ENCODE measurements around the gene CDH7. TPM values are rescaled to one million over a fixed set of nuclear protein-coding genes. Genes with fewer than 3 reads are reported as not detected.

CDH7 gene
- total RNA-seq, 1 donor: not detected

GRCh38 chr18:65762556-65762955 is 11.7 kb downstream of the CDH7 start:
- TF ChIP-seq, protein P1, sequence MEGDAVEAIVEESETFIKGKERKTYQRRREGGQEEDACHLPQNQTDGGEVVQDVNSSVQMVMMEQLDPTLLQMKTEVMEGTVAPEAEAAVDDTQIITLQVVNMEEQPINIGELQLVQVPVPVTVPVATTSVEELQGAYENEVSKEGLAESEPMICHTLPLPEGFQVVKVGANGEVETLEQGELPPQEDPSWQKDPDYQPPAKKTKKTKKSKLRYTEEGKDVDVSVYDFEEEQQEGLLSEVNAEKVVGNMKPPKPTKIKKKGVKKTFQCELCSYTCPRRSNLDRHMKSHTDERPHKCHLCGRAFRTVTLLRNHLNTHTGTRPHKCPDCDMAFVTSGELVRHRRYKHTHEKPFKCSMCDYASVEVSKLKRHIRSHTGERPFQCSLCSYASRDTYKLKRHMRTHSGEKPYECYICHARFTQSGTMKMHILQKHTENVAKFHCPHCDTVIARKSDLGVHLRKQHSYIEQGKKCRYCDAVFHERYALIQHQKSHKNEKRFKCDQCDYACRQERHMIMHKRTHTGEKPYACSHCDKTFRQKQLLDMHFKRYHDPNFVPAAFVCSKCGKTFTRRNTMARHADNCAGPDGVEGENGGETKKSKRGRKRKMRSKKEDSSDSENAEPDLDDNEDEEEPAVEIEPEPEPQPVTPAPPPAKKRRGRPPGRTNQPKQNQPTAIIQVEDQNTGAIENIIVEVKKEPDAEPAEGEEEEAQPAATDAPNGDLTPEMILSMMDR (IDR thresholded peaks at IDR 0.05; ENCODE audit: insufficient read depth, low read depth, low read length): no peak
- DNase-seq (ENCODE audit: low read depth): no peak
- no peak overlapping the region for H3K4me3 ChIP-seq (ENCODE audit: low read depth, low read length)

- no peak overlapping the region for H3K4me3 ChIP-seq (ENCODE audit: low read depth, low read length)
Measured at GRCh38 chr18:65767406-65767805, 16.6 kb downstream of the CDH7 start.

DNA sequence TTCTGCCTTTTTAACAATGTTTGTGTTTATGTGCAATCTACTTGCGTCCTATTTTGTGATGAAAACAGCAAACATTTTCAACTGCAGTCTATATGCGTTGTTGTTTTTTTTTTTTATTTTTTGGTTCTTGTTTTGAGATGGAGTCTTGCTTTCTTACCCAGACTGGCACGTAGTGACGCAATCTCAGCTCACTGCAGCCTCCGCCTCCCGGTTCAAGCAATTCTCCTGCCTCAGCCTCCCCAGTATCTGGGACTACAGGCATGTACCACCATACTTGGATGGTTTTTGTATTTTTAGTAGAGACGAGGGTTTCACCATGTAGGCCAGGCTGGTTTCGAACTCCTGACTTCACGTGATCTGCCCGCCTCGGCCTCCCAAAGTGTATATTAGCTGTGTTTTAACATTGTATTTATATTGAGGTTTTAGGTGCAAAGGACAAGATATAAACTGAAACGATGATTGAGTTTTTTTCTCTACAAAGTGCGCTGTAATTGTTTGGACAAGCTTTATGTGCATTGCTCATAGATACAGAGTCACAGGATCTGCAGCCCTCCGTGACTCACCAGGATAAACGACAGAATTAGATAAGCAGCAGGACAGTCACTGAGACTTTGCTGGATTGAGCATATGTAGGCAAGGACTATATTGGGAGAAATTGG is 17.4 kb downstream of the CDH7 start:
- TF ChIP-seq, protein P1 (IDR thresholded peaks at IDR 0.05; ENCODE audit: insufficient read depth, low read depth, low read length): no peak
- no peak overlapping the region for H3K4me3 ChIP-seq (ENCODE audit: low read depth, low read length)
- DNase-seq (ENCODE audit: low read depth): no peak

More at GRCh38 chr18:65767406-65767805, 16.6 kb downstream of the CDH7 start:
- DNase-seq (ENCODE audit: low read depth): no peak
- TF ChIP-seq, protein P1 (IDR thresholded peaks at IDR 0.05; ENCODE audit: insufficient read depth, low read depth, low read length): no peak

GRCh38 chr18:65769652-65770051 is 18.8 kb downstream of the CDH7 start:
- no peak overlapping the region for H3K4me3 ChIP-seq (ENCODE audit: low read depth, low read length)
- TF ChIP-seq, protein P1 (IDR thresholded peaks at IDR 0.05; ENCODE audit: insufficient read depth, low read depth, low read length): no peak
- DNase-seq (ENCODE audit: low read depth): no peak

- no peak overlapping the region for H3K4me3 ChIP-seq (ENCODE audit: low read depth, low read length)
- TF ChIP-seq, protein P1 (IDR thresholded peaks at IDR 0.05; ENCODE audit: insufficient read depth, low read depth, low read length): no peak
- DNase-seq (ENCODE audit: low read depth): no peak
Measured at GRCh38 chr18:65786474-65786873, 35.7 kb downstream of the CDH7 start.

DNA sequence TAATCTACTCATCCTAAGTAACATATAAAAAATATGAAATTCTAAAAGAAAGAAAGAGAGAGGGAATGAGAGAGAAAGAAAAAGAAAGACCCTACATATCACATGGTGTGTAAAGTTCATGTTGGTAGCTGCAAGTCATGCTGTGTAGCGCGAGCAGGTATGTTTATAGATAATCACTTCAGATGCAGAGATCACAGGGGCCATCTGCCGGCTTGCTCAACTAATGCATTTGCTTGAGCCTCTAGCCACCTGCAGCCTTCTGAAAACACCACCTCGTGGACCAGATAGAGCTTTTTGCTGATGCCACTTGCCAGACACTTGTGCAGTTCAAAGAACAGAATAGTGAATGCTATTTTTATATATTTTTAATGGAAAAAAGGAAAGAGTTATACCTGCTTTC is 37.6 kb downstream of the CDH7 start:
- DNase-seq (ENCODE audit: low read depth): no peak
- no peak overlapping the region for H3K4me3 ChIP-seq (ENCODE audit: low read depth, low read length)
- TF ChIP-seq, protein P1 (IDR thresholded peaks at IDR 0.05; ENCODE audit: insufficient read depth, low read depth, low read length): no peak

GRCh38 chr18:65790604-65791003 is 39.8 kb downstream of the CDH7 start:
- H3K4me3 ChIP-seq (ENCODE audit: low read depth, low read length): no peak overlapping the region
- TF ChIP-seq, protein P1 (IDR thresholded peaks at IDR 0.05; ENCODE audit: insufficient read depth, low read depth, low read length): no peak
- DNase-seq (ENCODE audit: low read depth): no peak
